Panc1 (cell line): Measurements from ENCODE around the gene AKT3.

Experiments
- CTCF ChIP-seq: fragments of 450-650 bp; IDR thresholded peaks from 2 replicates; pipeline ENCODE4 v1.5.1; 2017; ENCODE audit warnings: mild to moderate bottlenecking
- POLR2AphosphoS5 ChIP-seq: IDR thresholded peaks from 2 replicates; pipeline ENCODE4 v1.6.1; 2012; ENCODE audit warnings: mild to moderate bottlenecking, low read depth, low read length, moderate library complexity
- SIN3A ChIP-seq: IDR thresholded peaks from 2 replicates; pipeline ENCODE4 v1.6.1; 2012; ENCODE audit warnings: low read depth, mild to moderate bottlenecking, low read length, moderate library complexity, borderline replicate concordance; ENCODE audit not compliant: insufficient read depth
- TF ChIP-seq, protein P1 (sequence below), 2 experiments: IDR thresholded peaks; 2 replicates each; pipeline ENCODE4 v1.6.1; 2011 to 2012; ENCODE audit warnings: low read depth in 2 of 2, control low read depth in 1 of 2, low read length in 1 of 2, mild to moderate bottlenecking in 1 of 2, moderate library complexity in 1 of 2; ENCODE audit not compliant: insufficient read depth in 1 of 2

DNA sequence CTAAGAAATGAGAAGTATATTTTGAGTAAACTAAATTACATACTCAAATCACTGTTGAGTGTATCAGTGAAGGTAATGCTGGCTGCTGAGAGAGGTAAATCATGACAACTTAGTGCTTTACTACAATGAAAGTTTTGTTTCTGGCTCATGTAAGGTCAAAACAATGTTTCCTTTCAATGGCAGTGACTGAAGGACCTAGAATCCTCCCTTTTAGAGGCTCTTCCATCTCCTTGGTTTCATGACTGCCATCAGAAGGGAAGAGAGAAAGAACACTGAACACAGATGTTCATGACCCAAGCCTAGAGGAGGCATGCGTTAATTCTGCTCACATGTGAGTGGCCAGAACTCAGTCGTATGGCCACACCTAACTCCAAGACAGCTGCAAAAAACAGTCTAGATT is 130.6 kb downstream of the AKT3 start:
- TF ChIP-seq, protein P1, sequence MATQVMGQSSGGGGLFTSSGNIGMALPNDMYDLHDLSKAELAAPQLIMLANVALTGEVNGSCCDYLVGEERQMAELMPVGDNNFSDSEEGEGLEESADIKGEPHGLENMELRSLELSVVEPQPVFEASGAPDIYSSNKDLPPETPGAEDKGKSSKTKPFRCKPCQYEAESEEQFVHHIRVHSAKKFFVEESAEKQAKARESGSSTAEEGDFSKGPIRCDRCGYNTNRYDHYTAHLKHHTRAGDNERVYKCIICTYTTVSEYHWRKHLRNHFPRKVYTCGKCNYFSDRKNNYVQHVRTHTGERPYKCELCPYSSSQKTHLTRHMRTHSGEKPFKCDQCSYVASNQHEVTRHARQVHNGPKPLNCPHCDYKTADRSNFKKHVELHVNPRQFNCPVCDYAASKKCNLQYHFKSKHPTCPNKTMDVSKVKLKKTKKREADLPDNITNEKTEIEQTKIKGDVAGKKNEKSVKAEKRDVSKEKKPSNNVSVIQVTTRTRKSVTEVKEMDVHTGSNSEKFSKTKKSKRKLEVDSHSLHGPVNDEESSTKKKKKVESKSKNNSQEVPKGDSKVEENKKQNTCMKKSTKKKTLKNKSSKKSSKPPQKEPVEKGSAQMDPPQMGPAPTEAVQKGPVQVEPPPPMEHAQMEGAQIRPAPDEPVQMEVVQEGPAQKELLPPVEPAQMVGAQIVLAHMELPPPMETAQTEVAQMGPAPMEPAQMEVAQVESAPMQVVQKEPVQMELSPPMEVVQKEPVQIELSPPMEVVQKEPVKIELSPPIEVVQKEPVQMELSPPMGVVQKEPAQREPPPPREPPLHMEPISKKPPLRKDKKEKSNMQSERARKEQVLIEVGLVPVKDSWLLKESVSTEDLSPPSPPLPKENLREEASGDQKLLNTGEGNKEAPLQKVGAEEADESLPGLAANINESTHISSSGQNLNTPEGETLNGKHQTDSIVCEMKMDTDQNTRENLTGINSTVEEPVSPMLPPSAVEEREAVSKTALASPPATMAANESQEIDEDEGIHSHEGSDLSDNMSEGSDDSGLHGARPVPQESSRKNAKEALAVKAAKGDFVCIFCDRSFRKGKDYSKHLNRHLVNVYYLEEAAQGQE (IDR thresholded peaks at IDR 0.05; ENCODE audit: insufficient read depth in 1 of 2, low read depth in 2 of 2, low read length in 1 of 2) = no peak
- no peak for TF ChIP-seq CTCF
- no peak for TF ChIP-seq SIN3A
- no peak for TF ChIP-seq POLR2AphosphoS5
